Epithelial cell of prostate (primary cell): ENCODE measurements around the gene NLRP6.
"Not testable (repeated sequence)": the region's sequence is repeated elsewhere in the genome, so short reads cannot be mapped to it uniquely, and the experiment has no call there.

Experiments
- DNase-seq: peaks from one replicate; pipeline ENCODE4 v3.0.0-alpha.2; 2011; ENCODE audit warnings: low read depth, low spot score
- H3K27ac ChIP-seq: fragments of 450-650 bp; 2 replicates; pipeline ENCODE4 v1.5.1; 2017; ENCODE audit warnings: mild to moderate bottlenecking

The NLRP6 gene

DNA sequence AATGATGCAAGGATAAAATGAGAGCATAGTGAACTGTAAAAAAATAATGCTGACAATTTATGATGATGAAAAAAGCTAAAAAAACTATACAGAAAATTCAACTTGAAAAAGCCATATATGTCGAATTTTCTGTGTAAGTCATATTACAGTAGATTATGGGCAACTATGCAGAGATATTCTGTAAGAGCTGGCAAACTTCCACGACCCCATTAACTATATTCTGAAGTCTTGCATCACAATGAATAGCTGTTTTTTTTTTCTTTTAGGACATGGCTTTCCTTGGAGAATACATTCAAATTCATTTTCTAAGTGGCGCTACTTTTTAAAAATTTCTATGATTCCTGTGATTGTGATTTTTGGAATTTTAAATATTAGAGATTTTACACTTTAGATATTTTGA, 23.0 kb upstream of the NLRP6 start:
- no peak overlapping the region for H3K27ac ChIP-seq
- DNase-seq, result no peak

GRCh38 chr11:255816-256215, 22.4 kb upstream of the NLRP6 start:
- no peak overlapping the region for H3K27ac ChIP-seq
- no peak for DNase-seq

GRCh38 chr11:256952-257737, 21.1 kb upstream of the NLRP6 start:
- DNase-seq, result no peak
- no peak overlapping the region for H3K27ac ChIP-seq

DNA sequence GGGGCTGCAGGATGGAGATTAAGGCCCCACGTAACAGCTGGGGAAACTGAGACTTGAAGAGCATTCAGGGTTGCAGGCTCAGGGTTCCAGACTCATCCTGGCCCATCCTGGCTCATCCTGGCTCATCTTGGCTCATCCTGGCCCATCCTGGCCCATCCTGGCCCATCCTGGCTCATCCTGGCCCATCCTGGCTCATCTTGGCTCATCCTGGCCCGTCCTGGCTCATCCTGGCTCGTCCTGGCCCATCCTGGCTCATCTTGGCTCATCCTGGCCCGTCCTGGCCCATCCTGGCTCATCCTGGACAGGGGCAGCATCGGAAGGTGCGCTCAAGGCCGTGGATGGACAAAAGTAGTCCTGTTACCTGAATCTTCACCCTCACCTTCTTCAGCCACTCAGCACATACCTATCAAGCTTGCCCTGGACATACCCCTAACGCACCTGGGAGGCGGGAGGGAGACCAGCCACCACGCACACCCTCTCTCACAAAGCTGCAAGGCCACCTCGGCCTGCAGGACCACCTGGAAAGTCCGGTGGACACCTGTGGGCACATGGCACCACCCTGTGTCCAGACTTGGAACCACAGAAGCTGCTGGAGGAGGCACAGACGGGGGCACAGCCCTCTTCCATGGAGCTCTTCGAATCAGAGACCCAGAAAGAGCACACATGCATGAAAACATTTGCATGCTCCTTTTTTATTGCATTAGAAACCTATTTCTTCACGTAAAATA, 20.3 kb upstream of the NLRP6 start:
- H3K27ac ChIP-seq, result no peak overlapping the region

DNA sequence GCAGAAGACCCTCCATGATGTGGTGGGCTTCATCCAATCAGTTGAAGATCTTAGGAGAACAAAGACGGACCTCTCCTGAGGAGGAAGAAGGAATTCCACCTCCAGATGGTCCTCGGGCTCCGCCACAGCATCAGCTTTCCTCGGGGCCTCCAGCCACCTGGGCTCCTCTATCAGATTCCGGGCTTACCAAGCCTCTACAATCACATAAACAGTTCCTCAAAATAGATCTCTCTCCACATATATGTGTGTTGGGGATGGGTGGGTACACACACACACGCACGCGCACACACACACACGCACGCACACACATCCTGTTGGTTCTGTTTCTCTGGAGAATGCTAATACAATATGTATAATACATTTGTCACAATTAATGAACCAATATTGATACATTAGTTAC, 18.8 kb upstream of the NLRP6 start:
- no peak for DNase-seq
- no peak overlapping the region for H3K27ac ChIP-seq

More for the DNA sequence above, 20.3 kb upstream of the NLRP6 start:
- DNase-seq, result no peak

GRCh38 chr11:261624-262023, 16.6 kb upstream of the NLRP6 start:
- no peak for DNase-seq

DNA sequence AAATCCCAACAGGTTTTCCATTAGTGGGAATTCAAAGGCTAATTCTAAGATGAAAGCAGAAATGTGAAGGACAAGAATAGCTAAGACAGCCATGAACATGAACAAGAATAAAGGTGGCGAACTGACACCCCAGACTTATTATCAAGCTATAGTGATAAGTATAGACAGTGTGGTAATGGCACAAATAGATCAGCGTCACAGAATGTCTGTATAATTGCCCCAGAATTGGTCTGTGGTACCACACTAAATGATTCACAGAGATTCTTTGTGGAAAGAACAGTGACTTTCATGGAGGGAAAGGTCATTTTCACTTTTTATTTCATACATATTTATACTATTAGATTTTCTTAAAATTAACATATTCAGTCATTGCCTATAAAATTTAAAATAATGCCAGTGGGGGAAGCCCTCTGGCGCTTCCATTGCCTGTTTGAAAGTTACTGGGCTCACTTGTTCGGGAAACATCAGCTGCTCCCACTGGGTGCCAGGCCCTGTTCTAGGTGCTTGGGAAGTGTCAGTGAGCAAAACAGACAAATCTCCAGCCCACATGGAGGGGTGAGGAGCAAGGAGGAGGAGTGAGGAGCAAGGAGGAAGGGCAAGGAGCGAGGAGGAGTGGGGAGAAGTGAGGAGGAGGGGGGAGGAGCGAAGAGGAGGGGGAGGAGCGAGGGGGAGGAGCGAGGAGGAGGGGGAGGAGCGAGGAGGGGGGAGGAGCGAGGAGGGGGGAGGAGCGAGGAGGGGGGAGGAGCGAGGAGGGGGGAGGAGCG, 11.3 kb upstream of the NLRP6 start:
- H3K27ac ChIP-seq, result no peak overlapping the region
- no peak for DNase-seq

More at GRCh38 chr11:261624-262023, 16.6 kb upstream of the NLRP6 start:
- H3K27ac ChIP-seq, result no peak overlapping the region

DNA sequence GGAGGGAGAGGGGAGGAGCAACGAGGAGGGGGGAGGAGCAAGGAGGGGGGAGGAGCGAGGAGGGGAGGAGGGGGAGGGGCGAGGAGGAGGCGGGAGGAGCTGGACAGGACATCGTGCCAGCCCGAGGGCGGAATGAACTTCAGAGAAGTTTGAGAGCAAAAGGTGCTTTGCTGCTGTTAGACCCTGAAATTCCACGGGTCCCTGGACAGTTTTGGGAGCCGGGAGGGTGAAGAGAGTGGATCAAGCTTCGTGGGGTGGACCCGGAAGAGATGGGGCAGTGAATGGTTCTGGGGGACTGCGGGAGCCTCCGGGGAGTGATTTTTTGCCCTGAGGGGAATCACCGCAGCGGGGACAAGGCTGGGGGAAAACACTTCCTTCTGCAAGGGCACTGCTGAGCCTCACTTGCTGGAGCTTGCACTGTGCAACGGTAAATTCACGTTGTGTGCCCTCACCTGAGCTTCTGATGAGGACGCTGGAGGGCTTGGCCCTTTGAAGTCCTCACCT, 10.7 kb upstream of the NLRP6 start:
- DNase-seq, result no peak
- no peak overlapping the region for H3K27ac ChIP-seq

DNA sequence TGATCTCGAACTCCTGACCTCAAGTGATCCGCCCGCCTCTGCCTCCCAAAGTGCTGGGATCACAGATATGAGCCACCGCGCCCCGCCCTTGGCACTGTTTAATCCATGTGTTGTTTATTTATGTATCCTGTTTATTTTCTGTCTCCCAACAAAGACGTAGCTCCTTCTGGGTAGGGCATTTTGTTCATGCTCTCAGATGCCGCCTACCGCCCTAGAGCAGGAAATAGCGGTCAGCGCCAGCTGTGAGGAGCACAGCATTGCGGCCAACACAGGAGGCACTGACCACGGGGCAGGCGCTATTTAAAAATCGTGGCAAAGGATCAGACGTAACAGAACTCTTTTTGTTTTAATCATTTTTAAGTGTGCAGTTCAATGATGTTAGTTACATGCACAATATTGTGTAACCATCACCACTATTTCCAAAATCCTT, 9.5 kb upstream of the NLRP6 start:
- not testable (repeated sequence) for H3K27ac ChIP-seq, DNase-seq

GRCh38 chr11:269146-269890, 8.9 kb upstream of the NLRP6 start:
- DNase-seq, result no peak
- H3K27ac ChIP-seq, result no peak overlapping the region

DNA sequence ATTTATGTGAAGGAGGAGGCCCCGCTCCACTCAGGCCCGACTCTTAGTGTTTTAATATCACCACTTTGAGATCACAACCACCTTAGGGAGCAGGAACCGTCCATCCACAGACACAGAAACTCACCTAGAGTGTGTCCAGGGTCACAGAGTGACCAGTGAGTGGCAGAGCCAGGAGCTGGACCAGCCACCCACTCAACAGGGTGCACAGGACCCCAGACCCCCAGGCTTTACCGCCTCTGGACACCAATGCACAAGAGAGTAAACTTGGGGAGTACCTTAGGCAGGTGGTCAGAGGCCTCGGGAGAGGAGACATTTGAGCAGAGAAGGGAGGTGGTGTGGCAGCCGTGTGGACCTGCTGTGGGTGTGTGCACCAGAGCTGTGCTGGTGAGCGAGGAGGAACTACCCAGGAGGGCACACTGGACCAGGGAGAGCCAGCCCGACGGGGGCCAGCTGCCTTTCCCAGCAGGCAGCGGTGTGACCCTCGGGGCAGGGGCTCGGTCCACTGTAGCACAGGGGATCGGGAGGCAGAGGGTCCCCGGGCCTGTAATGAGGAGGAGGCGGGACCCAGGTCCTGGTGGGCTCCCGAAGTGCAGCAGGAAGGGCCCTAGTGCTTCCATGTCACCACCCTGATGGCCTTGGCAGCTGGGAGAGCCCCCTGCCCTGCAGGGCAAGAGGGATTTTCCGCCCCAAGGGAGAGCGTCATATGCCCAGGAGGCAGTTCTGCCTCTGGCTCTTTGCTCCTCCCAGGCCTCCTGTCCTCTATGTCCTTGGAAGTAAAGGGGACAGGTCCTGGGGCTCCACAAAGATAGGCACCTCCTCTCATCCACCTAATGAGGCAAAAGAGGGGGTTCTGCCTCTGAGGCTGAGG, 7.5 kb upstream of the NLRP6 start:
- DNase-seq, result no peak
- H3K27ac ChIP-seq, result no peak overlapping the region

DNA sequence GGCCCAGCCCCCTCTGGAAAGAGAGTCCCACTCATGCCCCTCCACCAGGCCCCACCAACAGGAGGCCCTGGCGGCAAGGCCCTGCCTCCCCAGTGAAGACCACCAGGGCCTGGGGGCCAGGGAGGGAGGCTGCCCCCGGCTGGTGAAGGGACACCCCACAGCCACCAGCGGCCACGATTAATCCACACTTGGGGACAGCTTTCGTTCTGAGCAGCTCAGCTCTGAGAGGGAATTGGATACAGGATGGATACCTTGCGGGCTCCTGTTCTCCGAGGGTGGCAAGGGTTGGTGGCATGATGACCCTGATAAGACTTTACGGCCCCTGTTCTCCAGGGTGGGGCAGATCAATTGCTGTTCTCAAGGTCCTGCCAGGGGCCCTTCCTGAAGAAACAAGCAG, 6.9 kb upstream of the NLRP6 start:
- DNase-seq, result no peak
- no peak overlapping the region for H3K27ac ChIP-seq

- no peak for DNase-seq
- H3K27ac ChIP-seq, result no peak overlapping the region
Observed at GRCh38 chr11:272195-272930, 5.8 kb upstream of the NLRP6 start.

- no peak for DNase-seq
- H3K27ac ChIP-seq, result no peak overlapping the region
Observed at GRCh38 chr11:272931-273198, 5.3 kb upstream of the NLRP6 start.

DNA sequence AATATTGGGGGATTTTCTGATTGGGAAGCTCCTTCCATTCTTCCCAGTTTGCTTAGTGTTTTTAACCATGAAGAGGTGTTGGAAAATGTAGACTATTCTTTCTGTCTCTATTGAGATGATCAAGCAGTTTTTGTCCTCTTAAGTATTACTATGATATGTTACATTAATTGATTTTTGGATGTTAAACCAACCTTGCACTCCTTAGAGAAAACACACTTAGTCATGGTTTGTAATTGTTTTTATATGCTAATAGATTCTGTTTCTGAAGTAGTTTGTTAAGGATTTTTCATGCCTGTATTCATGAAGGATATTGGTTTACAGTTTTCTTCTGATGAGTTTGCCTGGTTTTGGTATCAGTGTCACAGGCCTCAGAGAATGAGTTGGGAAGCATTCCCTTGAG, 2.0 kb upstream of the NLRP6 start:
- no peak for DNase-seq
- no peak overlapping the region for H3K27ac ChIP-seq

GRCh38 chr11:279040-279965, 1.1 kb downstream of the NLRP6 start:
- no peak overlapping the region for H3K27ac ChIP-seq
- no peak for DNase-seq

DNA sequence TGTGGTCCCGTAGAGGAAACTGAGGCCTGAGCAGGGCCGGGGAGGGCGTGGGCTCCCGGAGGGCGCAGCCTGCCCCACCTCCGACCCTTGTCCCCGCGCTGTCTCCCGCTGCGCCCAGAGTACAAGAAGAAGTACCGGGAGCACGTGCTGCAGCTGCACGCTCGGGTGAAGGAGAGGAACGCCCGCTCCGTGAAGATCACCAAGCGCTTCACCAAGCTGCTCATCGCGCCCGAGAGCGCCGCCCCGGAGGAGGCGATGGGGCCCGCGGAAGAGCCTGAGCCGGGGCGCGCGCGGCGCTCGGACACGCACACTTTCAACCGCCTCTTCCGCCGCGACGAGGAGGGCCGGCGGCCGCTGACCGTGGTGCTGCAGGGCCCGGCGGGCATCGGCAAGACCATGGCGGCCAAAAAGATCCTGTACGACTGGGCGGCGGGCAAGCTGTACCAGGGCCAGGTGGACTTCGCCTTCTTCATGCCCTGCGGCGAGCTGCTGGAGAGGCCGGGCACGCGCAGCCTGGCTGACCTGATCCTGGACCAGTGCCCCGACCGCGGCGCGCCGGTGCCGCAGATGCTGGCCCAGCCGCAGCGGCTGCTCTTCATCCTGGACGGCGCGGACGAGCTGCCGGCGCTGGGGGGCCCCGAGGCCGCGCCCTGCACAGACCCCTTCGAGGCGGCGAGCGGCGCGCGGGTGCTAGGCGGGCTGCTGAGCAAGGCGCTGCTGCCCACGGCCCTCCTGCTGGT, 1.9 kb downstream of the NLRP6 start:
- DNase-seq, result no peak
- H3K27ac ChIP-seq, result no peak overlapping the region
